Stimulated activated CD4-positive, alpha-beta T cell treated with anti-CD3 and anti-CD28 coated beads, Interleukin-12 subunit alpha, Interleukin-12 subunit beta, amount 100 ng/mL, for 24 hours (primary cell): ENCODE results near the gene CBX8.

ENCODE experiments used
- DNase-seq, 2 experiments: peaks; one replicate each; pipeline ENCODE4 v3.0.0-alpha.2; 2020; ENCODE audit warnings: low read depth in 2 of 2

Gene CBX8

GRCh38 chr17:79750650-79751545 lies 46.0 kb downstream of the CBX8 start:
- no peak for DNase-seq

GRCh38 chr17:79749958-79750357 lies 46.9 kb downstream of the CBX8 start:
- no peak for DNase-seq

GRCh38 chr17:79749156-79749815 lies 47.6 kb downstream of the CBX8 start:
- DNase-seq, result no peak

- no peak for DNase-seq
Observed at GRCh38 chr17:79748295-79749099, 48.4 kb downstream of the CBX8 start.

- DNase-seq, result no peak
Observed at GRCh38 chr17:79747508-79748294, 49.2 kb downstream of the CBX8 start.

- no peak for DNase-seq
Observed at GRCh38 chr17:79746889-79747507, 49.9 kb downstream of the CBX8 start.

- DNase-seq, result no peak
Observed at GRCh38 chr17:79745641-79746105, 51.2 kb downstream of the CBX8 start.

- DNase-seq, result no peak
Observed at GRCh38 chr17:79743614-79744013, 53.3 kb downstream of the CBX8 start.

- DNase-seq, result no peak
Observed at GRCh38 chr17:79742951-79743476, 53.9 kb downstream of the CBX8 start.

GRCh38 chr17:79742589-79742918 lies 54.3 kb downstream of the CBX8 start:
- no peak for DNase-seq
